Non-pigmented ciliary epithelial cell (primary cell): Measurements from ENCODE around the gene ABCA3.
"Not testable (repeated sequence)": the region's sequence is repeated elsewhere in the genome, so short reads cannot be mapped to it uniquely, and the experiment has no call there.

Experiments used
- DNase-seq: peaks from one replicate; pipeline ENCODE4 v3.0.0-alpha.2; 2010; ENCODE audit warnings: low read depth

ABCA3 gene

DNA sequence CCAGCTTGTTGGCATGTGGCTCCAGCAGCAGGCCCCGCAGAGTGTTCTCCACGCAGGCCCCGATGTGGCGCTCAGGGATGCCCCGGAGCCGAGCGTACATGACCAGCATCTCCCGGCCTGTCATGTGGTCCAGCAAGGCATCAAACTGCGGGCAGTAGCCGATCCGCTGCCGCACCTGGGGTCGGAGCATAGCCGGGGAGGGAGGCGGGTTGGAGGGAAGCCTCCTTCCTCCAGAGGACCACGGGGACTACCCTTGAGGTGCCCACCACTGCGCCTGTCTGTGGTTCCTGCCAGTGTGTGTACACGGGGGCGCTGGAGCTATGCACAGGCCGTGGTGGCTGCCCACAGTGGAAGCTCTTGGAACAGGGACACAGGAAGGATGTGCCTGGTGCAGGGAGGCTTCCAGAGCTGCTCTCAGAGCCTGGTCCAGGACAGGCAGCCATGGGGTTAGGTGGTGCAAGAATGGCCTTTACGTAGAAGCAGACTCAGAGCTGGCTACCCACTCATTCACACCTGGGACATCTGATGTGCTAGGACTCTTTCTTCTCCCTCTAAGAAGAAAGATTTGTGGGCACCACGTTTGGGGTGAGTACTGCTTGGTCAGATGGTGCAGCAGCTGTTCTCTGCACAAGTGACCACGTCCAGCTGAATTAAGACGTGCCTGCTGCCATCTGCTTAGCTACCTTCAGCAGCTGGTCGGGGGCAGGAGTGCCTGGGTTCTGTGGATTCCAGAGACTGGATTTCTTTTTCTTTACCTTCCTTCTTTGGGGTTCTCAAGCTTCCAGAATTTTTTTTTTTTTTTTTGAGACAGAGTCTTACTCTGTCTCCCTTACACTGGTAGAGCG is 61.4 kb downstream of the ABCA3 start:
- no peak for DNase-seq

DNA sequence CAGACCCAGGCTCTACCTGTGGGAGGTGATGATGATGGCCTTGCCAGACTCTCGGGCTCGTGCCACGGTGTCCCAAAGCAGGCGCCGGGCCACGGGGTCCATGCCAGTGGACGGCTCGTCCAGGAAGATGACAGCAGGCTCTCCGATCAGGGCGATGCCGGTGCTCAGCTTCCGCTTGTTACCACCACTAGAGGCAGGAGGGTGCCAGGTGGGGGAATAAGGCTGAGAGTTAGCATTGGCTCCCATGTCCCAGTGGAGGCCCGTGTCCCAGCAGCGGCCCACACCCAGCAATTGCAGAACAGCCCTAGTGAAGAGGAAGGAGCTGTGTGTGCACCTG is 62.3 kb downstream of the ABCA3 start:
- DNase-seq: no peak

DNA sequence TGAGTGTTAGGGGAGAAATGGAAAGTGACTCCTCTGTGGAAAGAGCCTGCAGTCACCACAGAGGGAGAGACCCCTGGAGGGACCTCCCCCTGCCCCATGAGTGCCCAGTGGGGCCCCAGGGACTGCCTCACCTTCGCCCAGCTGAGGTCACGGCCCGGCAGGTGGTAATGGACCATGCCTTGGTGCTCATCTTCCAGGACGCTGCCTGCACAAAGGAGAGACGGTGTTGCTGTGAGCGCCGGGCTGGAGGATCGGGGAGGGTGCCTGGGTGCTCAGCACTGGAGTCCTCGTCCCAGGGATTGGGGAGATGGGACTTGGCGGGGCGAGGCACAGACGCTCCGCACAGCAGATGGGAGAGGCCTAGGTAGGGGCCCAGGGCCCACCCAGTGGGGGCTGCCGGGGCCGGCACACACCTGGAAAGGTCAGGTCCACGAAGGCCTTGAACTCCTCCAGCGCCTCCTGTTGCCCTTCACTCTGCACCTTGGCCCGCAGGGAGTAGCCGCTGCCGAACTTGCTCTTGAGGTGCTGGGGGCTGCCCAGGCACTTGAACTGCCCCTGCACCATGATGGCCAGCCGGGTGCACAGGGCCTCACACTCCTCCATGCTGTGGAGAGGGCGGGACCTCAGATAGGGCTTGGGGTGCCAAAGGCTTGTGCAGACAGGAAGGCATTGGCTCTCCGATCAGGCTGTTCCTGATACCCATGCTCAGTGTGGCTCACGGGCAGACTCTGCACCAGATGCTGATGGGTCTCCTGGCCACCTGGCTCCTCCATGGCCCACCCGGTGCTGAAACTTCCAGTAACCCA is 62.9 kb downstream of the ABCA3 start:
- no peak for DNase-seq

DNA sequence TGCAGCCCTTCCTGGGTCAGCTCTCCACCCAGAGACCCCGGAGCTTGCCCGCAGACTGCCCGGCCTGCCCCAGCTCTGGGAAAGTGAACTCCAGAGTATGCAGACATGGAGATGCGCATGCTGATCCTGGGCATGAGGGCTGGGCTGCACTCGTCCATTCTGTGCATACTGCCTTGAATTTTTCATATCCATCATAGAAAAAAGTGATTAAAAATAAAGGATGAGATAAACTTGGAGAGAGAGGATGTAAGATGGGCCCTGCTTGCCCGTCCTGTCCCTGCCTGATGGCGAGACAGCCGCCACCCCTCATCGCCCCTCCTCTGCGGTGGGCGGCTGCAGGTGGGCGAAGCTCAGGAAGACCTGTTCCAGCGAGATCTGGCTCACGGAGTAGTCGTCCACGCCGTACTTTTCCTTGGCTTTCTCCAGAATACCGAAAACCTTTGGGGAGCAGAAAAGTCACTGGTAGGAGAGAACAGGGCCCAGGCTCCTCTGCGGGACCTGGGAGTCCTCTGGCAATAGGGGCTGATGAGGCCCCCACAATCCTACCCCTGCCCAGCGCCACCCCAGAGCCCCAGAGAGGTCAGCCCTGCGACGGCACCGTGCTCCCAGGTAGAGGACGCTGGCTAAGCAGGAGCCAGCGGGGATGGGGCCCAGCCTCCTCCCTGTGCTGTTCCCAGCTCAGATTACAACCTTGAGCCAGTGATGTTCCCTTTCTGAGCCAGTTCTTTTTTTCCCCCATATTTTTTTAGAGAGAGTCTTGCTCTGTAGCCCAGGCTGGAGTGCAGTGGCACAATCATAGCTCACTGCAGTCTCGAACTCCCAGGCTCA is 63.9 kb downstream of the ABCA3 start:
- no peak for DNase-seq

DNA sequence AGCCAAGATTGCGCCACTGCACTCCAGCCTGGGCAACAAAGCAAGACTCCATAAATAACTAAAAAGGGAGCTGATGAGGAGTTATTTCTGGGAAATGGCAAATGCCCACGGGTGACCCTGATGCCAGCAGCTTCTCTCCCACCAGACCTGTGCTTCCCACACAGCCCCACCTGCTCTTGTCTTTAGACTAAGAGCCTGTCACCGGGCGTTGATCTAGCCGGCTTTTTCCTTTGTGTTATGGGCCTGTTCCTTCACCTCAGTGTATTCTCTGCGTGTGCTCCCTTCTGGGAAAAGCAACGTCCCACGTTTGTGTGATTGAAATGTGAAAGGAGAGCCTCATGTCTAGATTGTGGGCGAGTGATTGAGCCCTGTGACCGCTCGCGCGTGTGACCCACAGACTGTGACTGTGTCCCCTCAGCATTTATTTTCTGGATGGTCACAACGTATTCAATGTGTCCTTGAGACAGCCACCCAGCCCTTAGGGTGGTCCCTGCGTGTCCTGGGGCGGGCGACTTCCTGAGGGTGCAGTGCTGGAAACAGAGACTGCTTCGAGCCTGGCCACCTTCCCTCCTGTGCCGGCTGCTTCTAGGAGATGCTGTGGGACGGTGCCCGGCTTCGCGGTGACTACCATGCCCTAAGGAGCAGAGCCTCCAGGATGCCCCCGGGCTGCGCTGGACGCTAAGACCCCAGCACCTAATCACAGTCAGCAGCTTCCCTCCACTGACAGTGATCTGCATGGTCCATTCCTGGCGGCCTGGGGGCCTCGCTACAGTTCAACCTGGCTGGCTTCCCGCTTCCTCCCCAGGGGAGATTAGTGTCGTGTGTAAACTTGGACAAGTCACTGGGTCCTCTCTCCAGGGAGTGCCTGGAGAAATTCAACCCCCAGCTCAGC is 64.8 kb downstream of the ABCA3 start:
- DNase-seq: no peak

DNA sequence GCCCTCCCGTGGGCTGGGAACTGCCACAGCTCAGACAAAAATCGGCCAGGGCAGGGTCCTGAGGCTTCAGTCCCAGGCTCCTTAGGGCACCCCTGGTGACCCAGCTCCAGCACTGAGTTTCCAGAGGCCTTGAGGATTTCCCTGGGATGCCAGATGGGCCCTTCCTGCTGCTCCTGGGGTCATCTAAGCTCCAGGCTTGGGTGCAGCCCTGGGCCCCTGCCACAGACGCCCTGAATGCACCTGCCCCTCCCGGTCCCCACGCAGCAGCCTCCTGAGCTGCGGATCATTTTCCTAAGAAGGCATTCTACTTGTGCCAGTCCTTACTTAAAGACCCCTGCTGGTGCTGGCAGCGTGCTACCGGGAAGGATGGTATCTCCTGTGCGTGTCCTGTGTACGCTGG is 66.6 kb downstream of the ABCA3 start:
- DNase-seq: no peak

DNA sequence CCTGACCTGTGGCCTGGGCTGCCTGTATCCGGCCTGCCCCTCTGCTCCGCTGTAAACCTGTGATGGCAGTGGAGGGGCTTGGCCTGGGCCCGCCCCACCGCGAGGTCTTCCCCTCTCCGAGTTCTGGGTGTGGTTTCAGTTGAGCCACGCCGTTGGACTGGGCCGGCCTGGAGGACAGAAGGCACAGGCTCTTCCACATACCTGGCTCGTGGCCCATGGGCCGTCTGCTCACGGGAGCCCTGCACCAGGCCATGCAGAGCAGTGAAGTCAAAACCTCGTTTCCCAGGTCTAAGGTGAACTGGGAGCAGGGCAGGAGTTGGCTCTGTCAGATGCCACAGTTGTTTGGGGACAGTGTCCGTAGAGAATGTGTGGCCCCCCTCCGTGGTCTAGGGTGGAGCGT is 67.0 kb downstream of the ABCA3 start:
- no peak for DNase-seq

DNA sequence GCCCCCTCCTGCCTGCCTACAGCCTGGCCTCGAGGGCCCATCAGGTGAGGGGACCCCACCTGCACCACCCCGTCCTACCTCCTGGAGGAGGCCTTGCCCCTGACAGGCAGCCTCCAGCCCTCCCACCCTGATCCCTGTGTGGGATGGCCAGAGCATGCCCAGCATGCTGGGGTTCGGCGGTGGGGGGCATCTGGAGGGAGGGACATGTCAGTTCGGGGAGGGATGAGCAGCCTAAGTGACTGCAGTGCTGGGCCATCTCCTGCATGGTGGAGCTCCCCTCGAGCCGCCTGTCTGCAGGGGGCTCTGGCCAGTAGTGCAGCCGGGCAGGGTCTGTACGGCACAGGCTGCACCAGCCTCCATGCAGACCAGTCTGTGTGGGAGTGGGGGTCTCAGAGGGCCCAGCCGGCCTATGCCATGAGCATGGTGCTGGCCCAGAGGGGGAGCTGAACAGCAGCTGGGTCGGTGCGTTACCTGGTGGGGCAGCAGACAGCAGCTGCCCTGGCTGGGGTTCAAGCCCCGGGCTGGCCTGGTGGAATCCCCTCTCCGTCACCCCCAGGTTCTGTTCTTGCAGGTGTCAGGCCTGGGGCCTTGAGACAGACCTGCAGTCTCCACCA is 68.6 kb downstream of the ABCA3 start:
- DNase-seq: no peak

DNA sequence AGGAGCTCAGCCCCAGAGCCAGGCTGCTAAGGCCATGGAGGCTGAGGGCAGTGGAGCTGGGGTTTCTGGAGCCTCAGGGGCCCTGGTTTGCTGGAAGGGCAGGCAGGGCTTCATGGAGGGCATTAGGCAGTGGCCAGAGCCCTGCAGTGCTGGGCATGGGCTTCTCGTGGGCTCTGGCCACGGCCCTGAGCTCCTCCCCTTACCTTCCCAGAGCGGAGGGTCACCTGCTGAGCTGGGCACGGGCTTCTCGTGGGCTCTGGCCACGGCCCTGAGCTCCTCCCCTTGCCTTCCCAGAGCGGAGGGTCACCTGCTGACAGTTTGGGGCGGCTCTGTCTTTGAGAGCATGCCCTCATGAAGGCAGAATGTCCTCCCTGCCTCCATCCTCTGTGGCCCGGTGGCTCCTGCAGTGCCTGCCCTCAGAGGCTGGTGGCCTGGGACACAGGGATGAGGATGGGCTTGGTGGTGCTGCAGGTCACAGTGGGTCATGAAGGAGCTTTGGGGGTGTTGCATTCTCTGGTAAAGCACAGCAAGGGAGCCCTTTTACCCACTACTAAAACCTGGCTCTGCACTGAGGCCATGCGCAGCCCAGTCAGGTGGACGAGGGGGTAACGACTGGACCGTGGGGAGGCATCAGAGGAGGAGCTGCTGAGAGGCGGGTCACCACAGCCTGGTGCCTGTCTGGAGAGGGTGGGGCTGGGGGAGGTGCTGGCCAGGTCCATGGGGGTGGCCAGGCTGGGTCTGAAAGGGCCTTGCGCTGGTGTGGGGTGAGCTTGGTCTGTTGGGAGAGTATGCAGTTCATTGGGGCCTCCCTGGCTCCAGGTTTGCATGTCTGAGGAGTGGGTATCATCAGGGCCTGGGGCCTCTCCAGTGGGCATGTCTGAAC is 69.7 kb downstream of the ABCA3 start:
- DNase-seq: no peak

DNA sequence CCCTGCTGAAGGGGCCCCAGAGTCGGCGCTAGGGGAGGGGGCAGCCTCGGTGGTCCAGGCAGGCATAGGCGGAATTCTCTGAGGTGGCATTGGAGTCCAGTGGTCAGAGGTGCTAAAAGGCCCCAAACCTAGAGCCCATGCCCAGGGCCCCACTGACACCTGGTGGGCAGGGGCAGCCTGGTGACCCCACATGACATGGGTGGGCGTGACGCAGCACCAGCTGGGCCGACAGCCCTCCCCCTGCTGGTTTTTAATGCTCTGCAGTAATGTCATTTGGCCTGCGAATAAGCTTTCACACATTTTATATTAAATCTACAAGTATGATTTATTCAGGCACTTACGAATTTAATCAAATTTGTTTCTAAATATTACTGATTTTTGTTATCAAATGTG is 70.5 kb downstream of the ABCA3 start:
- no peak for DNase-seq

DNA sequence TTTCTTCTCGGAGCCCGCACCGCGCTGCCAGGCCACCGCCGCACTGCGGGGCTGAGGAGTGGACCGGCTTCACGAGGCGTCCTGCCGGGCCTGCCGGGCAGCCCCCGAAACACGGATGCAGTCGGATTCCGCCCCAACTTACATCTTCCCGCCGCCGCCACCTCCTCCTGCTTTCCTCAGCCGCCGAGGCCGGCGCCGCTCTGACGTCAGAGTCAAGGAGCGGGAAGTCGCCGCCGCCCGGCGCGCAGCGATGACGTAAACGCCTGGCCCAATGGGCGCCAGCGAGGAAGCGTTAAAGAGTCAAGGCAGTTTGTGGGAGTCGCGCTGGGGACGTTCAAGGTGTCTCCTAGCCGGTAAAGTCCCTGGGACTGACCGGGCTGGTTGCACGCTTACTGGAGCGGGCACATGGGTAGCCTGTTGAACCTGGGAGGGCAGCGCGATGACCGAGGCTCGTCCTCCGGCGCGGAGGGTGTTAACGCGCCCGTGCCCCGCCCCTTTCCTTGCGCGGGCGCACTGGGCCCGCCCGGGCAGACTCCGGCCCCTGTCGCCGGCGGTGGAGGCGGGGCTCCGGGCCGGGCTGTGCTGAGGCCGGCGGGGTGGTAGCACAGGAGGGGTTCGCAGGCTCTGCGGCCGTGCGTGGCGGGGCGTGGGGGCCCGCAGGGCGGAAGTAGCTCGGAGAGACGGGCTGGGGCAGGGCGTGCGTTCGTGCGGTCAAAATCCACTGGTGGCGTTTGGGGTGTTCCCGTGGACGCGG is 72.4 kb downstream of the ABCA3 start, which contains the start of gene RNPS1:
Gene RNPS1, minus strand, starts transcription at position 214 of the 754 bp plus-strand sequence. CDS start 3,483 bp downstream, outside the sequence.
- DNase-seq: peak; percentile 56

DNA sequence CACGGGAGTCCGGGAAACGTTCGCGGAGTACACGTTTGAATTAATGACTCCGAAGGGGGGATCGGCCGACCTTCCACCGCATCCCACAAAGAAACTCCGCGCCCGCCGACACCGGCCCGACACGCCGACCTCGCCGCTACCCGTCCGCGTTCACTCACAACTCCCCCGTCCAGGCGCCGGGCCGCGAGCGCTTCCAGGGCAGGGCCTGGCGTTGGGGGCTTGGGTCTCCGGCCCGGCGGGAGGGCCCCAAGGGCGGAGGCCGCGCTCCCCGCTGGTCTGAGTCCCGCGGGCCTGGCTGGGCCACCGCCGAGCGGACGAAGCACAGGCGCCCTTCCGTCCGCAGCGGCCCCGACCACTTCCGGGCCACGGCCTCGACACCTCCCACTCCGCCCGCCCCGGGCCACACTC is 73.0 kb downstream of the ABCA3 start:
- not testable (repeated sequence) for DNase-seq

DNA sequence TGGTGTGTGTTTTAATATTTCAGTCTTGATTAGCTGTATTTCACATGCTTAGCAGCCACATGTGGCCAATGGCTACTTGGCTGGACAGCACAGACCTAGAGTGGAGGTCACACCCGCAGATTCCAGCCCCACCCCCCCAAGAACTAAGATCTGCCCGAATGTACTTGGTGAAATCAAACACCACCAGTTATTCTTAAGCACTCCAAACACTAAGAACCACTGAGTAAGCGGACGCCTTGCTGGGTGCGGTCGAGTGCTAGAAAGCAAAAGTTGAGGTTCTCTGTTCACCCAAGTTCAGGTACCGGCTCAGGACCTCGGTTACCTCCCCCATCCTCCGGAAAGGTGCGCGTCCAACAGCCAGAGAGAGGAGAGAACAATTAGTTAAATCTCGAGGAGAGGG is 73.6 kb downstream of the ABCA3 start:
- DNase-seq: not testable (repeated sequence)

DNA sequence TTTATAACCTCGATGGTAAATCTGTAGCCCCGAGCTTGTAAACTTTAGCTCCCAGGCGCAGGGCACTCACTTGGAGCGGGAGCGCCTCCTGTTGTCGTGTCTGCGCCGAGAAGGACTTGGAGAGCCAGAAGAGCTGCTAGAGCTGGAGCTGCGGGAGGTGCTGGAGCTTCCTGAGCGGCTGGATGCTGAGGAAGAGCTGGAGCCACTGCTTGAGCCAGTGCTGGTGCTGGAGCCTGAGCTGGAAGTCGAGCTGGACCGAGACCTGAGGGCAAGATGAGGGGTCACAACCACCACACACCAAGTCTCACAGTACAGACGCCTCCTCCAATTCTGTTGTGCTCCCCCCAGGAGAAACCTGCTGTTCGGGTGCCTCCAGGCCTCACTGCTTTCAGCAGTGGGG is 77.5 kb downstream of the ABCA3 start:
- DNase-seq: not testable (repeated sequence)

DNA sequence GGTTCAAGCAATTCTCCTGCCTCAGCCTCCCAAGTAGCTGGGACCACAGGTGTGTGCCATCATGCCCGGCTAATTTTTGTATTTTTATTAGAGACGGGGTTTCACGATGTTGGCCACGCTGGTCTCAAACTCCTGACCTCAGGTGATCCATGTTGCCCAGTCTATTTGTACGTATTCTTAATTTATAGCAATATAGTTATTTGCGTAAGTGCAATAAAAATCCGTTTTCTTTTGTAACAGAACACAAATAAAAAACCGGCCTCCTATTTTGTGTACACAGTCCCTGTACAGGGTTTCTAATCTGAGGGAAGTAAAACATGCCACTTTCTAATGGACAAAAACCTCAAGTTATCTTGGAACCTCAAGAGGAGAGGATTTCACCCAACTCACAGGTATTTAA is 80.3 kb downstream of the ABCA3 start:
- no peak for DNase-seq

DNA sequence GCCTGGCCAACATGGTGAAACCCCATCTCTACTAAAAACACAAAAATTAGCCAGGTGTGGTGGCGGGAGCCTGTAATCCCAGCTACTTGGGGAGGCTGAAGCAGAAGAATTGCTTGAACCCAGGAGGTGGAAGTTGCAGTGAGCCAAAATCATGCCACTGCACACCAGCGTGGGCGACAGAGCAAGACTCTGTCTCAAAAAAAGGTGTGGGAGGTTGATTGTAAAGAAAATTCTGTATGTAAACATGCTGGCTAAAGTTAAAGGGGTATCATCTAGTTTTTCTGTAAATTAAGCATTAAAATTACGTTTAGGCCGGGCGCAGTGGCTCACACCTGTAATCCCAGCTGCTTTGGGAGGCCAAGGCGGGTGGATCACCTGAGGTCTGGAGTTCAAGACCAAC is 82.0 kb downstream of the ABCA3 start:
- not testable (repeated sequence) for DNase-seq

DNA sequence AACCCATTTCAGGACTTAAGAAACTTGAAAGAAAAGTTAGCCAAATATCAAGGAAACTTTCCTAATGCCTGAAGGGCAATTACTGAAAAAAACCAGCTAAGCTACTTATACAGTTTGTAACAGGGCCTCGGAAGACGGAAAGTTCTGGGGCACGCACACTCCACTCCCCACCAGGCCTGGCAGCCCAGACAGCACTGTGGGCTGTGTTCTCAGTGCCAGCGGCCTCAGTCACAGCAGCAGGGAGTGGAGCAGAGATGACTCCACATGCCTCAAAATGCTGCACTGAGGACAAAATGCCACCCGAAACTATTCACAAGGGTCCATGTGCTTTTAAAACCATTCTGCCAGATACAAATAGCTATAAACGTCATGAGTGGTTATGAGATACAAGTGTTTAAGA is 82.8 kb downstream of the ABCA3 start:
- DNase-seq: no peak

DNA sequence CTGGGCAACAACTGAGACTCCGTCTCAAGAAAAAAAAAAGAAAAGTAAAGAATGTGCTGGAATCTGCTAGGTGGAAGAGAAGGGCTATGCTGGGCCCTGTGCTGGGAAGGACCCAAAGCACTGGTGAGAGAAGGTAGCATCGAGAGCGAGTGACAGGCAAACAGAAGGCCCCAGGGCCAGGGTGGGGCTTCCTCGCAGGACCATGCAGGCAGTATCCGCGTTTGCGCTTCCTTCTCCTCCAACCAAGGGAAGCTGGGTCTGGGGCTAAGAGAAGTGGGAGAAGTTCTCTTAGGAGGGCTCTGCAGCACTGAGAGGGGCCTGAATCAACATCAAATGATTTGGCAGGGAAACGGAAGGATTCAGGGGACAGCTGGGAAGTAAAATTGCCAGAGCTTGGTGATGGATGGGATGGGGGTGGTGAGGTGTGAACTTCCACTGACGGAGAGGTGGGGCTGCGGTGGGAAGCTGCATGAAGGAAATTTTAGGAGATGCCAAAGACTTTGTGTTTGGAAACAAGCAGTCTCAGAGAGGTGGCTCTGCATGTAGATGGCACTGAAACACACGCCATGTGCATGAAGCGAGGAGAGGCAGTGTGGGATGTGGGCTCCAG is 83.9 kb downstream of the ABCA3 start:
- DNase-seq: no peak

DNA sequence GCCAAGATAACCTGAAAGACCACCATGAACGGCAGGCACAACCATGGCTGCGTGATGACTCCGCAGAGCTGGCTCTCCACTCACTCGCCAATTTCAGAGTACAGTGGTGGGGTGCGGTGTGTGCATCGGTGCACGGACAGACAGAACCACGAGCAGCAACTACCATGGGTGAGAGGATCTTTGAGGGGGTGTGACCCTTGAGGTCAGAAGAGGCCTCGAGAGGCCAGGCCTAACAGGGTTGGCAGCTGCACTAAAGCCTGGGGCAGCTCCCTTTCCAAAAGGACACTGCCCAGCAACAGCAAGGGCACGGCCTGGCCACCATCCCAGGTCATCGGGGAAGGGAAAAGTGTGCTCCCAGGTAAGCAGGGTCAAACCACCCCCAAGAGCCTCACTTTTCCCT is 87.2 kb downstream of the ABCA3 start:
- DNase-seq: no peak
